ENCODE data around the gene CNNM2. TPM values are rescaled to one million over a fixed set of nuclear protein-coding genes. Genes with fewer than 3 reads are reported as not detected.

Gene CNNM2
- polyA plus RNA-seq, 1 of the 3 experiments (the other 2 are of a cell fraction), result 4.0 TPM

DNA sequence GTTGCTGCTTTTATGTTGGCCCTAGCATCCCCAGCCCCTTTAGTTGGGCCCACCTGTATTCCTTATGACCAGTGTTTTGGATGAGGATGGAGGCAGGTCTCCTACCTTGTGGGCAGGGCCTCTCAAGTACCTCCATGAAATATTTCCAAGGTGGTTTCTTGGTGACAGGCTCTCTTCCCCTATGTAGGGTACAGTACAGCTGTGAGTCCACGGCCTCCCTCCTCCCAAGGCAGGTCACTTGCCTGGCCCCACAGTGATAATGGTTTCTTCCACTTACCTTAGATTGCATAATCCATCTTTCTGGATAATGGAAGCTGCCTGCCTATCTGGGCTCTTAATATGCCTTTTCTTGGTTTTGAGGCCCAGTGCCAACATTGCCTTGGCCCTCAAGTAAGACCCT, 164.6 kb downstream of the CNNM2 start (continued):
- TF ChIP-seq, protein P1, sequence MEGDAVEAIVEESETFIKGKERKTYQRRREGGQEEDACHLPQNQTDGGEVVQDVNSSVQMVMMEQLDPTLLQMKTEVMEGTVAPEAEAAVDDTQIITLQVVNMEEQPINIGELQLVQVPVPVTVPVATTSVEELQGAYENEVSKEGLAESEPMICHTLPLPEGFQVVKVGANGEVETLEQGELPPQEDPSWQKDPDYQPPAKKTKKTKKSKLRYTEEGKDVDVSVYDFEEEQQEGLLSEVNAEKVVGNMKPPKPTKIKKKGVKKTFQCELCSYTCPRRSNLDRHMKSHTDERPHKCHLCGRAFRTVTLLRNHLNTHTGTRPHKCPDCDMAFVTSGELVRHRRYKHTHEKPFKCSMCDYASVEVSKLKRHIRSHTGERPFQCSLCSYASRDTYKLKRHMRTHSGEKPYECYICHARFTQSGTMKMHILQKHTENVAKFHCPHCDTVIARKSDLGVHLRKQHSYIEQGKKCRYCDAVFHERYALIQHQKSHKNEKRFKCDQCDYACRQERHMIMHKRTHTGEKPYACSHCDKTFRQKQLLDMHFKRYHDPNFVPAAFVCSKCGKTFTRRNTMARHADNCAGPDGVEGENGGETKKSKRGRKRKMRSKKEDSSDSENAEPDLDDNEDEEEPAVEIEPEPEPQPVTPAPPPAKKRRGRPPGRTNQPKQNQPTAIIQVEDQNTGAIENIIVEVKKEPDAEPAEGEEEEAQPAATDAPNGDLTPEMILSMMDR (IDR thresholded peaks at IDR 0.05), result no peak
- no peak for TF ChIP-seq SMC3 (IDR thresholded peaks at IDR 0.05; ENCODE audit: low read depth, low read length)
- no peak for TF ChIP-seq JUND (IDR thresholded peaks at IDR 0.05)
- no peak for TF ChIP-seq YY1 (IDR thresholded peaks at IDR 0.05; ENCODE audit: low read depth)
- TF ChIP-seq FOXM1 (IDR thresholded peaks at IDR 0.05; ENCODE audit: low read depth), result no peak
- no peak for TF ChIP-seq IRF3 (IDR thresholded peaks at IDR 0.05; ENCODE audit: low read depth, low read length)
- TF ChIP-seq MEF2A (IDR thresholded peaks at IDR 0.05; ENCODE audit: borderline replicate concordance, low read depth), result no peak
- no peak for TF ChIP-seq EP300 (IDR thresholded peaks at IDR 0.05; ENCODE audit: borderline replicate concordance in 1 of 2, low read depth in 1 of 2, low read length in 1 of 2)
- no peak for TF ChIP-seq NFIC (IDR thresholded peaks at IDR 0.05; ENCODE audit: borderline replicate concordance)
- no peak for TF ChIP-seq SIN3A (IDR thresholded peaks at IDR 0.05; ENCODE audit: borderline replicate concordance, low read depth, low read length)
- no peak for TF ChIP-seq GATA2 (CRISPR knock-in tag; IDR thresholded peaks at IDR 0.05)
- TF ChIP-seq RCOR1 (IDR thresholded peaks at IDR 0.05; ENCODE audit: low read length), result no peak

GRCh38 chr10:103083266-103083976, 165.3 kb downstream of the CNNM2 start:
- Histone ChIP-seq H3K9ac (no peak overlapping the region), H3F3A (replicated peaks; ENCODE audit: insufficient read depth) (no peaks in the 10 kb centered on the region), H3K27ac (ENCODE audit: low read depth in 2 of 2, low read length in 1 of 2) (no peak overlapping the region), H4K20me1 (ENCODE audit: insufficient read depth) (no peaks in the 10 kb centered on the region), H3K4me3 (ENCODE audit: low read depth in 2 of 2, low read length in 1 of 2) (no peak overlapping the region), H3K79me2 (ENCODE audit: insufficient read depth) (no peaks in the 10 kb centered on the region), H3K4me2 (no peak overlapping the region), H3K27me3 (ENCODE audit: insufficient read depth) (no peaks in the 10 kb centered on the region), H2AFZ (ENCODE audit: low read depth) (no peak overlapping the region), H3K36me3 (replicated peaks in 1 of 2; ENCODE audit: control insufficient read depth in 1 of 2, insufficient read depth in 2 of 2, low read length in 1 of 2) (peaks cover 34 to 65% of the 10 kb centered on the region in 2 experiments), H3K9me3 (no peaks in the 10 kb centered on the region), H3K9me2 (no peaks in the 10 kb centered on the region), H3K4me1 (ENCODE audit: control insufficient read depth in 1 of 2, insufficient read depth in 2 of 2, low read depth in 1 of 2, low read length in 1 of 2) (no peaks in the 10 kb centered on the region)
- 98% methylated on average over 7 of the region's 7 CpGs for WGBS (ENCODE audit: low lambda C conversion rate)
- ChIA-PET POLR2A (no interaction called here), CTCF (no interaction called here)
- no peak for TF ChIP-seq JUND (IDR thresholded peaks at IDR 0.05)
- DNase-seq, result no peak

DNA sequence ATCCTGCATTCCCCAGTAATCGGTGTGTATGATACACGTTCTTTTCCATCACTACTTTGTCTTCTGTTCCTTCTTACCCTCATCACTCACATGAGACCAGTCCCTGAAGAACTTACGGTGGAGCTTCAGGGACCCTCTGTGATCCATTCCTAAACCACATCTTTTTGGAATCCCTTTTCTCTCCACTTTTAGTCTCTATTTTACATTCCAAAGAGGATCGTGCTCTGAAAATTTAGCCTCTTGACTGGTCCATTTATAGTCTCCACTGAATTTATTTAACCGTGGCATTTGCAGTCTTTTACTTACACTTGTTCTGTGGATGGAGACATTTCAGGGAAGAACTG, 165.9 kb downstream of the CNNM2 start:
- no peak for DNase-seq
- H3K9me2 ChIP-seq, result no peaks in the 10 kb centered on the region
- H3F3A ChIP-seq (replicated peaks; ENCODE audit: insufficient read depth), result no peaks in the 10 kb centered on the region
- H3K79me2 ChIP-seq (ENCODE audit: insufficient read depth), result no peaks in the 10 kb centered on the region
- no peaks in the 10 kb centered on the region for H3K9me3 ChIP-seq
- H3K4me2 ChIP-seq, result no peak overlapping the region
- no peak overlapping the region for H3K9ac ChIP-seq
- H2AFZ ChIP-seq (ENCODE audit: low read depth), result no peak overlapping the region
- H3K27me3 ChIP-seq (ENCODE audit: insufficient read depth), result no peaks in the 10 kb centered on the region
- H3K4me1 ChIP-seq (ENCODE audit: control insufficient read depth in 1 of 2, insufficient read depth in 2 of 2, low read depth in 1 of 2, low read length in 1 of 2), result no peaks in the 10 kb centered on the region
- no peaks in the 10 kb centered on the region for H4K20me1 ChIP-seq (ENCODE audit: insufficient read depth)
- ChIA-PET POLR2A (no interaction called here), CTCF (no interaction called here)
- no peak overlapping the region for H3K4me3 ChIP-seq (ENCODE audit: low read depth in 2 of 2, low read length in 1 of 2)
- TF ChIP-seq, protein P2, sequence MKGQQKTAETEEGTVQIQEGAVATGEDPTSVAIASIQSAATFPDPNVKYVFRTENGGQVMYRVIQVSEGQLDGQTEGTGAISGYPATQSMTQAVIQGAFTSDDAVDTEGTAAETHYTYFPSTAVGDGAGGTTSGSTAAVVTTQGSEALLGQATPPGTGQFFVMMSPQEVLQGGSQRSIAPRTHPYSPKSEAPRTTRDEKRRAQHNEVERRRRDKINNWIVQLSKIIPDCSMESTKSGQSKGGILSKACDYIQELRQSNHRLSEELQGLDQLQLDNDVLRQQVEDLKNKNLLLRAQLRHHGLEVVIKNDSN (IDR thresholded peaks at IDR 0.05; ENCODE audit: borderline replicate concordance, low read depth), result no peak
- no peak for TF ChIP-seq GABPA (IDR thresholded peaks at IDR 0.05; ENCODE audit: low read depth)
- TF ChIP-seq, protein P1 (IDR thresholded peaks at IDR 0.05), result no peak
- TF ChIP-seq ELF1 (IDR thresholded peaks at IDR 0.05), result no peak
- no peak for TF ChIP-seq PBX3 (IDR thresholded peaks at IDR 0.05)
- no peak for TF ChIP-seq FOXM1 (IDR thresholded peaks at IDR 0.05; ENCODE audit: low read depth)
- TF ChIP-seq JUND (IDR thresholded peaks at IDR 0.05), result no peak
- no peak for TF ChIP-seq GATA2 (CRISPR knock-in tag; IDR thresholded peaks at IDR 0.05)
- TF ChIP-seq SIN3A (IDR thresholded peaks at IDR 0.05; ENCODE audit: borderline replicate concordance, low read depth, low read length), result no peak
- TF ChIP-seq RXRA (IDR thresholded peaks at IDR 0.05; ENCODE audit: borderline replicate concordance, low read depth), result no peak
- TF ChIP-seq MAX (IDR thresholded peaks at IDR 0.05; ENCODE audit: low read depth), result no peak
- TF ChIP-seq NFIC (IDR thresholded peaks at IDR 0.05; ENCODE audit: borderline replicate concordance), result no peak
- no peak overlapping the region for H3K27ac ChIP-seq (ENCODE audit: low read depth in 2 of 2, low read length in 1 of 2)
- WGBS (ENCODE audit: low lambda C conversion rate), result 92% methylated on average over 5 of the region's 5 CpGs
- peaks cover 39 to 69% of the 10 kb centered on the region in 2 experiments for H3K36me3 ChIP-seq (replicated peaks in 1 of 2; ENCODE audit: control insufficient read depth in 1 of 2, insufficient read depth in 2 of 2, low read length in 1 of 2)

Measured in SK-N-SH (cell line).